Activated T-cell treated with anti-CD3 and anti-CD28 coated beads, Interleukin-2, amount 50 U/mL, for 72 hours (primary cell): Measurements from ENCODE around the gene WDR45B. TPM values are rescaled to one million over a fixed set of nuclear protein-coding genes. Genes with fewer than 3 reads are reported as not detected.
A peak's percentile ranks its signal among the peaks of the same experiment; 100 is the strongest.

Source experiments
- ATAC-seq, 2 donors: fragments of 150-1000 bp; cut with Tn5 transposase; replicated peaks in 1 of 2; 2 replicates each; pipeline ENCODE4 v1.10.0; 2021; ENCODE audit warnings: moderate library complexity in 2 of 2, mild to moderate bottlenecking in 1 of 2
- DNase-seq, 2 donors: peaks; one replicate each; pipeline ENCODE4 v3.0.0; 2021 to 2022; ENCODE audit warnings: mixed read lengths in 1 of 2
- H3K27ac Mint-ChIP-seq: one replicate; pipeline ENCODE4 v1.8.0; 2022; ENCODE audit warnings: mild to moderate bottlenecking, moderate library complexity, mixed read lengths
- H3K27me3 Mint-ChIP-seq: one replicate; pipeline ENCODE4 v1.8.0; 2022; ENCODE audit warnings: low read depth, mixed read lengths
- H3K36me3 Mint-ChIP-seq, 2 donors: one replicate each; pipeline ENCODE4 v1.8.0; 2022; ENCODE audit warnings: mixed read lengths in 2 of 2, mild to moderate bottlenecking in 1 of 2; ENCODE audit not compliant: insufficient read depth in 2 of 2
- H3K4me1 Mint-ChIP-seq: one replicate; pipeline ENCODE4 v1.8.0; 2022; ENCODE audit warnings: low read depth, mixed read lengths
- H3K4me3 Mint-ChIP-seq, 2 donors: one replicate each; pipeline ENCODE4 v1.8.0; 2022; ENCODE audit warnings: mild to moderate bottlenecking in 2 of 2, mixed read lengths in 2 of 2, moderate library complexity in 2 of 2
- H3K9me3 Mint-ChIP-seq, 2 donors: one replicate each; pipeline ENCODE4 v1.8.0; 2022; ENCODE audit warnings: mixed read lengths in 2 of 2
- total RNA-seq, 2 donors: library from RNA; stranded (reverse); gene quantifications; one replicate each; pipeline ENCODE4 v1.2.3, GENCODE V29; 2022

Gene WDR45B
- 10 to 100 TPM; 51.1 to 52.3 TPM for total RNA-seq

- Mint-ChIP-seq H3K4me3 (peak within 1 kb of the TSS; percentile 90 to 93), H3K27me3 (no peaks in the 10 kb centered on the region), H3K27ac (peak within 1 kb of the TSS; percentile 85), H3K4me1 (peaks cover 31% of the 10 kb centered on the region), H3K9me3 (no peaks in the 10 kb centered on the region), H3K36me3 (peaks cover 3 to 11% of the 10 kb centered on the region in 2 donors)
- DNase-seq (peak; percentile 94), ATAC-seq (peak; percentile 97 to 98)
Measured at GRCh38 chr17:82648165-82648668, at the start of gene WDR45B. Gene WDR45B (minus strand): TSS chr17:82648444. CDS start chr17:82648340, 104 bp downstream.

- ATAC-seq (no peak), DNase-seq (no peak)
- peaks cover 6% of the 10 kb centered on the region in 2 donors for H3K9me3 Mint-ChIP-seq
- peak overlapping the region; percentile 59 to 70 for H3K4me3 Mint-ChIP-seq
- no peaks in the 10 kb centered on the region for H3K27me3 Mint-ChIP-seq
- H3K27ac Mint-ChIP-seq: no peak overlapping the region
- H3K4me1 Mint-ChIP-seq: peaks cover 12% of the 10 kb centered on the region
- H3K36me3 Mint-ChIP-seq: peaks cover 2 to 14% of the 10 kb centered on the region in 2 donors
Measured at GRCh38 chr17:82697808-82698064, 49.5 kb upstream of the WDR45B start.

GRCh38 chr17:82696916-82697807, 48.9 kb upstream of the WDR45B start:
- Mint-ChIP-seq H3K4me1 (peaks cover 18% of the 10 kb centered on the region), H3K27me3 (no peaks in the 10 kb centered on the region), H3K36me3 (peaks cover 2 to 14% of the 10 kb centered on the region in 2 donors), H3K4me3 (peak overlapping the region; percentile 59 to 70), H3K27ac (no peak overlapping the region), H3K9me3 (peaks cover 6% of the 10 kb centered on the region in 2 donors)
- ATAC-seq (no peak), DNase-seq (peak; percentile 15 to 17)

- peaks cover 6% of the 10 kb centered on the region in 2 donors for H3K9me3 Mint-ChIP-seq
- H3K4me1 Mint-ChIP-seq: peaks cover 26% of the 10 kb centered on the region
- ATAC-seq: no peak
- H3K27me3 Mint-ChIP-seq: no peaks in the 10 kb centered on the region
- peak overlapping the region in 1 of 2 donors; percentile 15 for H3K4me3 Mint-ChIP-seq
- no peak overlapping the region for H3K27ac Mint-ChIP-seq
- DNase-seq: no peak
- peaks cover 2 to 14% of the 10 kb centered on the region in 2 donors for H3K36me3 Mint-ChIP-seq
Measured at GRCh38 chr17:82696259-82696658, 48.0 kb upstream of the WDR45B start.

- peaks cover 2 to 14% of the 10 kb centered on the region in 2 donors for H3K36me3 Mint-ChIP-seq
- no peak overlapping the region for H3K27ac Mint-ChIP-seq
- H3K4me3 Mint-ChIP-seq: no peak overlapping the region
- peaks cover 6% of the 10 kb centered on the region in 2 donors for H3K9me3 Mint-ChIP-seq
- no peak for ATAC-seq
- peaks cover 35% of the 10 kb centered on the region for H3K4me1 Mint-ChIP-seq
- DNase-seq: no peak
- H3K27me3 Mint-ChIP-seq: no peaks in the 10 kb centered on the region
Measured at GRCh38 chr17:82694647-82695046, 46.4 kb upstream of the WDR45B start.

- Mint-ChIP-seq H3K36me3 (peaks cover 2 to 14% of the 10 kb centered on the region in 2 donors), H3K27me3 (no peaks in the 10 kb centered on the region), H3K4me3 (no peak overlapping the region), H3K27ac (no peak overlapping the region), H3K9me3 (peaks cover 6% of the 10 kb centered on the region in 2 donors), H3K4me1 (peaks cover 30% of the 10 kb centered on the region)
- ATAC-seq: no peak
- no peak for DNase-seq
Measured at GRCh38 chr17:82693168-82693867, 45.1 kb upstream of the WDR45B start.

GRCh38 chr17:82692268-82692667, 44.0 kb upstream of the WDR45B start:
- H3K27me3 Mint-ChIP-seq: no peaks in the 10 kb centered on the region
- H3K9me3 Mint-ChIP-seq: peaks cover 6% of the 10 kb centered on the region in 2 donors
- ATAC-seq (no peak), DNase-seq (no peak)
- peaks cover 2 to 14% of the 10 kb centered on the region in 2 donors for H3K36me3 Mint-ChIP-seq
- no peak overlapping the region for H3K4me3 Mint-ChIP-seq
- peaks cover 28% of the 10 kb centered on the region for H3K4me1 Mint-ChIP-seq
- H3K27ac Mint-ChIP-seq: no peak overlapping the region

GRCh38 chr17:82691714-82692113, 43.5 kb upstream of the WDR45B start:
- no peak for ATAC-seq
- no peaks in the 10 kb centered on the region for H3K27me3 Mint-ChIP-seq
- H3K4me3 Mint-ChIP-seq: peak overlapping the region in 1 of 2 donors; percentile 52
- H3K4me1 Mint-ChIP-seq: peaks cover 24% of the 10 kb centered on the region
- no peak for DNase-seq
- peaks cover 6% of the 10 kb centered on the region in 2 donors for H3K9me3 Mint-ChIP-seq
- H3K36me3 Mint-ChIP-seq: peaks cover 2 to 14% of the 10 kb centered on the region in 2 donors
- H3K27ac Mint-ChIP-seq: no peak overlapping the region

GRCh38 chr17:82690786-82691489, 42.7 kb upstream of the WDR45B start:
- H3K27ac Mint-ChIP-seq: no peak overlapping the region
- peaks cover 2 to 12% of the 10 kb centered on the region in 2 donors for H3K36me3 Mint-ChIP-seq
- peak overlapping the region in 1 of 2 donors; percentile 52 for H3K4me3 Mint-ChIP-seq
- peaks cover 6% of the 10 kb centered on the region in 2 donors for H3K9me3 Mint-ChIP-seq
- ATAC-seq (no peak), DNase-seq (no peak)
- H3K4me1 Mint-ChIP-seq: peaks cover 24% of the 10 kb centered on the region
- no peaks in the 10 kb centered on the region for H3K27me3 Mint-ChIP-seq

GRCh38 chr17:82689077-82689476, 40.8 kb upstream of the WDR45B start:
- Mint-ChIP-seq H3K4me1 (peaks cover 24% of the 10 kb centered on the region), H3K27ac (no peak overlapping the region), H3K27me3 (no peaks in the 10 kb centered on the region), H3K4me3 (no peak overlapping the region), H3K36me3 (peaks cover 0 to 2% of the 10 kb centered on the region in 2 donors), H3K9me3 (no peaks in the 10 kb centered on the region)
- DNase-seq: no peak
- no peak for ATAC-seq

- ATAC-seq (no peak), DNase-seq (no peak)
- no peak overlapping the region for H3K4me3 Mint-ChIP-seq
- no peaks in the 10 kb centered on the region for H3K9me3 Mint-ChIP-seq
- H3K4me1 Mint-ChIP-seq: peaks cover 24% of the 10 kb centered on the region
- no peak overlapping the region for H3K27ac Mint-ChIP-seq
- no peaks in the 10 kb centered on the region for H3K36me3 Mint-ChIP-seq
- H3K27me3 Mint-ChIP-seq: no peaks in the 10 kb centered on the region
Measured at GRCh38 chr17:82687871-82688270, 39.6 kb upstream of the WDR45B start.

- DNase-seq: no peak
- Mint-ChIP-seq H3K9me3 (no peaks in the 10 kb centered on the region), H3K4me1 (peaks cover 19% of the 10 kb centered on the region), H3K4me3 (no peak overlapping the region), H3K27me3 (no peaks in the 10 kb centered on the region), H3K27ac (no peak overlapping the region), H3K36me3 (peaks cover 0 to under 1% of the 10 kb centered on the region in 2 donors)
- ATAC-seq: no peak
Measured at GRCh38 chr17:82687375-82687861, 39.2 kb upstream of the WDR45B start.
